Activated CD8-positive, alpha-beta memory T cell treated with anti-CD3 and anti-CD28 coated beads for 36 hours (primary cell): ENCODE measurements around the gene SAMM50. TPM values are rescaled to one million over a fixed set of nuclear protein-coding genes. Genes with fewer than 3 reads are reported as not detected.

Experiments
- CTCF ChIA-PET: fragments of 350-600 bp; sonication (Branson Sonifier 250); formaldehyde crosslinking; loops from one replicate; lab custom pipeline; 2021; ENCODE audit warnings: antibody characterized with exemption; lab: Charles Lee
- POLR2A ChIA-PET: fragments of 350-600 bp; sonication (Branson Sonifier 250); formaldehyde crosslinking; loops from one replicate; lab custom pipeline; 2021; ENCODE audit warnings: antibody characterized with exemption; lab: Charles Lee
- total RNA-seq, 2 experiments: library from RNA; stranded (reverse); gene quantifications; one replicate each; pipeline ENCODE4 v1.2.3, GENCODE V29; 2021

Gene SAMM50
- total RNA-seq, 2 experiments from 2014 or later = 56.1 to 57.6 TPM

DNA sequence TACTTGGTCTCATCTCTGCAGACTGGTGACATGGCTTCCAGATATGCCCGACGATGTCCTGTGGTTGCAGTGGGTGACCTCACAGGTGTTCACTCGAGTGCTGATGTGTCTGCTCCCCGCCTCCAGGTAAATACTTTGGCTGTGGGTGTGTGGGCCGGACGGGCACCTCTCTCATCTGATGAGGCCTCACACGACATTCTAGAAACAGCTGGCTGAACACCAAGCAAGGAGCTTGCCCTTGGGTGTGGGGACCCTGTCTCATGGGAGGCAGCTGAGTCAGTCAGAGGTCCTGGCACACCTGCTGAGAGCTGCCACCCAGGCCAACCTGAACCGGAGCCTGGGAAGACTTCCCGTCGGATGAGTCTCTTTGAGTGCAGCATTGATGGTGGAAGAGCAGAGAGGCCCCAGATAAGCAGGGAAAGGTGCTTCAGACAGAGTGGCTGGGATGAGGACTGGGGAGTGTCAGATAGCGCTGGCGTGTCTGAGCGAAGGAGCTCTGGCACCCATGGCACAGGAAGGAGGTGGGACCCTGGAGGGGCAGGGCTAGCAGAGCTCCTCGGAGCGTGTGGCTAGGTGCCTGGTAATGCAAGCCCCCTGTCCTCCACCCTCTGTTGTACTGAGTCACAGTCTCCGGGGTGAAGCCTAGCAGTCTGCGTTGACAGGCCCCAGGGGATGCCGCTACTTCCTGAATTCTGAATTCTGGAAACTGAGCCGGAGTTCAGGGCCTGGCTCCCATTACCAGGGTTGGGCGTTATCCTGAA lies 10.4 kb upstream of the SAMM50 start:
- CTCF ChIA-PET = interaction anchor here (1.3 to 2.9 kb wide), 4 partner anchors 10 to 608 kb away, joined by 3 to 13 read pairs (median 7); partner anchors contain the start of gene SAMM50
- POLR2A ChIA-PET = no interaction called here

DNA sequence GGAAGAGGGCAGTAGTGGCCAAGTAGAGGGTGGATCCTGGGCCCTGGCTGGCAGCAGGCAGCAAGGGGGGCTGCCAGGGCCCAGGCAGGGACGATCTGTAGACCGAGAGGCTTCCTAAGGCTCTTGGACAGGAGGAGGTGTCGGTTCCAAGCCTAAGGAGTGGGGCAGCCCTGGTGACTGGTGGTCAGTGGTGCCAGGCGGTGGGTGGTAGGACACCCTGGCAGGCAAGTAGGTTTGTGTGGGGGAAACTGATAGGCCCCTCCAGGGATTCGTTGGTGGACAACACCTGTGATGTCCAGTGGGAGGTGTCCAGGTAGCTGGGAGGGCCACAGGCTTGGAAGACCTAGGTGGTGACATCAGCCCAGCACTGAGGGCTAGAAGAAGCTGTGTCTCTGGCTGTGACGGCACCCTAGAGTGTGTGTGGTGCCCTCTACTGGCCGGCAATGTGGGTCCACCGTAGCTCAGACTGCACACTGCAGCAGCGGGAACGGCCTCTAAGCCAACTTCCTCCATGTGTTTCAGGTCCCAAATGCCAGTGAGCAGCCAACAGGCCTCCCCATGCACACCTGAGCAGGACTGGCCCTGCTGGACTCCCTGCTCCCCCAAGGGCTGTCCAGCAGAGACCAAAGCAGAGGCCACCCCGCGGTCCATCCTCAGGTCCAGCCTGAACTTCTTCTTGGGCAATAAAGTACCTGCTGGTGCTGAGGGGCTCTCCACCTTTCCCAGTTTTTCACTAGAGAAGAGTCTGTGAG lies 9.4 kb upstream of the SAMM50 start:
- ChIA-PET CTCF (interaction anchor here (0.5 to 2.9 kb wide), 15 partner anchors 9 to 686 kb away, joined by 3 to 13 read pairs (median 3); partner anchors contain the start of gene SAMM50), POLR2A (interaction anchor here (0.6 kb wide), 1 partner anchor 10 kb away, joined by 3 read pairs; the partner anchor contains the start of gene SAMM50)

DNA sequence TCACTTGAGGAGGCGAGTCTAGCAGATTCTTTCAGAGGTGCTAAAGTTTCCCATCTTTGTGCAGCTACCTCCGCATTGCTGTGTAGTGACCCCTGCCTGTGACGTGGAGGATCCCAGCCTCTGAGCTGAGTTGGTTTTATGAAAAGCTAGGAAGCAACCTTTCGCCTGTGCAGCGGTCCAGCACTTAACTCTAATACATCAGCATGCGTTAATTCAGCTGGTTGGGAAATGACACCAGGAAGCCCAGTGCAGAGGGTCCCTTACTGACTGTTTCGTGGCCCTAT lies 8.9 kb upstream of the SAMM50 start:
- ChIA-PET POLR2A (interaction anchor here (0.6 kb wide), 1 partner anchor 9 kb away, joined by 3 read pairs; the partner anchor contains the start of gene SAMM50), CTCF (interaction anchor here (0.6 to 2.9 kb wide), 12 partner anchors 8 to 685 kb away, joined by 3 to 13 read pairs (median 3); partner anchors contain the start of gene SAMM50)

- POLR2A ChIA-PET = no interaction called here
- CTCF ChIA-PET = no interaction called here
Measured at GRCh38 chr22:43948836-43949406, 6.3 kb upstream of the SAMM50 start.

DNA sequence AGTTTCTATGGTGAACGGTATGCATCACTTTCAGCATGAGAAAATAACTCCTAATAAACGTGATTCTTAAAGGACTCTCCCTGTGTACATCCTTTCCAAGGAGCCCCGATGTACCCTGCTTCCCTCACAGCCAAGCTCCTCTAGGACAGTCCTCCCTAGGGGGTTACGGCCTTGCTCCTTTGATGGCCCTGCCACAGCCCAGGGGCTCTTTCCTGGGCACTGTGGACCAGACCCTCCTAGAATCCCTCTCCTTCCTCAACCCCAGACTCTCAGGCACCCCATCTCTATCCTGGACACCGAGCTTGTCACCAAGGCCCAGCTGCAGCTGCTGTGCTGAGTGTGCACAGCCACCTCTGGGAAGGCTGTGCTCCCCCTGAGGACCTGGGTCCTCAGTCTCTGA lies 3.9 kb upstream of the SAMM50 start:
- CTCF ChIA-PET = interaction anchor here (1.3 kb wide), 1 partner anchor 20 kb away, joined by 3 read pairs; no protein-coding TSS in a partner anchor
- POLR2A ChIA-PET = no interaction called here

GRCh38 chr22:43951966-43952365 lies 3.3 kb upstream of the SAMM50 start:
- CTCF ChIA-PET = interaction anchor here (1.3 kb wide), 1 partner anchor 21 kb away, joined by 3 read pairs; no protein-coding TSS in a partner anchor
- POLR2A ChIA-PET = no interaction called here

- ChIA-PET POLR2A (interaction anchor here (1.5 kb wide), 1 partner anchor 40 kb away, joined by 3 read pairs; no protein-coding TSS in a partner anchor), CTCF (interaction anchor here (0.5 to 2.0 kb wide), 2 partner anchors 9 to 280 kb away, joined by 5 to 9 read pairs; no protein-coding TSS in a partner anchor)
Measured at GRCh38 chr22:43953988-43954785, 1.1 kb upstream of the SAMM50 start.

GRCh38 chr22:43955883-43956782 lies 891 bp downstream of the SAMM50 start:
- POLR2A ChIA-PET = interaction anchor here (0.9 kb wide), 1 partner anchor 10 kb away, joined by 3 read pairs; no protein-coding TSS in a partner anchor
- CTCF ChIA-PET = interaction anchor here (0.8 to 2.0 kb wide), 2 partner anchors 11 to 17 kb away, joined by 3 to 9 read pairs; no protein-coding TSS in a partner anchor

GRCh38 chr22:43956805-43957463 lies 1.7 kb downstream of the SAMM50 start:
- POLR2A ChIA-PET = no interaction called here
- CTCF ChIA-PET = interaction anchor here (0.7 kb wide), 1 partner anchor 779 kb away, joined by 3 read pairs; no protein-coding TSS in a partner anchor

GRCh38 chr22:43957871-43958270 lies 2.6 kb downstream of the SAMM50 start:
- CTCF ChIA-PET = interaction anchor here (0.7 to 1.2 kb wide), 2 partner anchors 27 to 778 kb away, joined by 3 read pairs; no protein-coding TSS in a partner anchor

GRCh38 chr22:43964314-43964857 lies 9.1 kb downstream of the SAMM50 start:
- POLR2A ChIA-PET = no interaction called here

More at GRCh38 chr22:43957871-43958270, 2.6 kb downstream of the SAMM50 start:
- POLR2A ChIA-PET = no interaction called here

GRCh38 chr22:43967069-43967468 lies 11.8 kb downstream of the SAMM50 start:
- ChIA-PET CTCF (no interaction called here), POLR2A (no interaction called here)

More at GRCh38 chr22:43964314-43964857, 9.1 kb downstream of the SAMM50 start:
- CTCF ChIA-PET = no interaction called here

GRCh38 chr22:43968614-43969013 lies 13.4 kb downstream of the SAMM50 start:
- POLR2A ChIA-PET = no interaction called here
- CTCF ChIA-PET = no interaction called here

GRCh38 chr22:43969021-43969878 lies 14.0 kb downstream of the SAMM50 start:
- CTCF ChIA-PET = no interaction called here
- POLR2A ChIA-PET = no interaction called here

DNA sequence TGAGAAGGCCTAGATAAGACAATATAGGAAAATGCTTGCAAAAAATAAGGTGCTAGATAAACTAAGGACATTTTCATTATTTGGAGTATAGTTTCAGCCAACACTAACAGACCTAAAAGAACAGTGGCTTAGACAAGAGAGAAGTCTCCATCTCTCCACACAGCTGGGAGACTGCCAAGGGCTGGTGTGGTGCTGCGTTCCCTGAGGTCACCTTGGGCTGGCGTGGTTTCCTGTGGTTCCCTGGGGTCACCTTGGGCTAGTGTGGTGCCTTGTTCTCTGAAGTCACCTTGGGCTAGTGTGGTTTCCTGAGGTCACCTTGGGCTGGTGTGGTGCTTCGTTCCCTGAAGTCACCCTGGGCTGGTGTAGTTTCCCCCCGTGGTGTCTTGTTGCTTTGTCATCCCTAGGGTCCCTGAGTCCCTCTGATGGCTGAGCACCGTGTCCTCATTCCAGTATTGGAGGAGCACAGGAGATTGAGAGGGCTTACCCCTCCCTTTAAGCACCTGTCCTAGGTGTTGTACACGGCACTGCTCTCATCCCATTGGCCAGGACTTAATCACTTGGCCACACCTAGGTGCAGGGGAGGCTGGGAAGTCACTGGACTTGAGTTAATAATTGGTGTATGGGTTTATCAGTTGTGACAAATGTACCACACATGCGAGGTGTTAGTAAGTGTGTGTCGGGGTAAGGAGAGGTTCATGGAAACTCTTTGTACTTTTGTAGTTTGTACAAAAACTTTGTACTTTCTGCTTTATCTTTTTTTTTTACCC lies 14.9 kb downstream of the SAMM50 start:
- ChIA-PET POLR2A (no interaction called here), CTCF (no interaction called here)
